Activated CD8-positive, alpha-beta memory T cell treated with anti-CD3 and anti-CD28 coated beads, Interleukin-2, amount 10 ng/mL, durations not matched to agents 7 days and 5 days (primary cell): ENCODE results near the gene ZNF532. TPM values are rescaled to one million over a fixed set of nuclear protein-coding genes. Genes with fewer than 3 reads are reported as not detected.

ENCODE experiments used
- ATAC-seq: fragments of 150-1000 bp; cut with Tn5 transposase; one replicate; pipeline ENCODE4 v1.10.0; 2021; ENCODE audit warnings: moderate library complexity
- CTCF ChIA-PET: fragments of 350-600 bp; sonication (Branson Sonifier 250); formaldehyde crosslinking; loops from one replicate; lab custom pipeline; 2021; ENCODE audit warnings: antibody characterized with exemption; lab: Charles Lee
- DNase-seq: peaks from one replicate; pipeline ENCODE4 v3.0.0-alpha.2; 2020
- H3K27ac Mint-ChIP-seq: one replicate; pipeline ENCODE4 v1.8.0; 2021; ENCODE audit warnings: mild to moderate bottlenecking, mixed read lengths
- H3K27me3 Mint-ChIP-seq: one replicate; pipeline ENCODE4 v1.8.0; 2021; ENCODE audit warnings: mixed read lengths
- H3K36me3 Mint-ChIP-seq: one replicate; pipeline ENCODE4 v1.8.0; 2021; ENCODE audit warnings: mild to moderate bottlenecking, mixed read lengths
- H3K4me1 Mint-ChIP-seq: one replicate; pipeline ENCODE4 v1.8.0; 2021; ENCODE audit warnings: mixed read lengths
- H3K4me3 Mint-ChIP-seq: one replicate; pipeline ENCODE4 v1.8.0; 2021; ENCODE audit warnings: mild to moderate bottlenecking, moderate library complexity, mixed read lengths
- H3K9me3 Mint-ChIP-seq: one replicate; pipeline ENCODE4 v1.8.0; 2022; ENCODE audit warnings: low read depth, mixed read lengths
- total RNA-seq, 2 experiments: library from RNA; stranded (reverse); gene quantifications; one replicate each; pipeline ENCODE4 v1.2.3, GENCODE V29; 2021

ZNF532 gene
- total RNA-seq, 2 experiments from 2014 or later, result 2.4 to 3.5 TPM

- Mint-ChIP-seq H3K4me1 (peaks cover 2% of the 10 kb centered on the region), H3K27ac (no peak overlapping the region), H3K9me3 (no peaks in the 10 kb centered on the region), H3K27me3 (peaks cover 12% of the 10 kb centered on the region), H3K36me3 (no peaks in the 10 kb centered on the region), H3K4me3 (no peak overlapping the region)
- CTCF ChIA-PET, result no interaction called here
- ATAC-seq, result no peak
- DNase-seq, result no peak
Observed at GRCh38 chr18:58960508-58960907, 95.8 kb downstream of the ZNF532 start.

GRCh38 chr18:58960946-58961722, 96.5 kb downstream of the ZNF532 start:
- ATAC-seq (no peak), DNase-seq (no peak)
- CTCF ChIA-PET, result no interaction called here

GRCh38 chr18:58962336-58962735, 97.7 kb downstream of the ZNF532 start:
- ATAC-seq (no peak), DNase-seq (no peak)
- H3K27me3 Mint-ChIP-seq, result peaks cover 12% of the 10 kb centered on the region
- H3K9me3 Mint-ChIP-seq, result no peaks in the 10 kb centered on the region
- no peaks in the 10 kb centered on the region for H3K36me3 Mint-ChIP-seq
- no peak overlapping the region for H3K27ac Mint-ChIP-seq
- H3K4me3 Mint-ChIP-seq, result no peak overlapping the region
- CTCF ChIA-PET, result no interaction called here
- H3K4me1 Mint-ChIP-seq, result peaks cover 2% of the 10 kb centered on the region

More at GRCh38 chr18:58960946-58961722, 96.5 kb downstream of the ZNF532 start:
- Mint-ChIP-seq H3K4me1 (peaks cover 2% of the 10 kb centered on the region), H3K4me3 (no peak overlapping the region), H3K9me3 (no peaks in the 10 kb centered on the region), H3K36me3 (no peaks in the 10 kb centered on the region), H3K27me3 (peaks cover 12% of the 10 kb centered on the region), H3K27ac (no peak overlapping the region)

- CTCF ChIA-PET, result no interaction called here
- Mint-ChIP-seq H3K4me1 (peaks cover 2% of the 10 kb centered on the region), H3K27ac (no peak overlapping the region), H3K27me3 (peaks cover 8% of the 10 kb centered on the region), H3K4me3 (no peak overlapping the region), H3K36me3 (no peaks in the 10 kb centered on the region), H3K9me3 (no peaks in the 10 kb centered on the region)
- DNase-seq (no peak), ATAC-seq (no peak)
Observed at GRCh38 chr18:58965291-58966004, 100.8 kb downstream of the ZNF532 start.

- H3K4me1 Mint-ChIP-seq, result peaks cover 2% of the 10 kb centered on the region
- no peaks in the 10 kb centered on the region for H3K36me3 Mint-ChIP-seq
- ATAC-seq, result no peak
- H3K27ac Mint-ChIP-seq, result no peak overlapping the region
- H3K4me3 Mint-ChIP-seq, result no peak overlapping the region
- CTCF ChIA-PET, result no interaction called here
- H3K9me3 Mint-ChIP-seq, result no peaks in the 10 kb centered on the region
- peaks cover 8% of the 10 kb centered on the region for H3K27me3 Mint-ChIP-seq
- DNase-seq, result no peak
Observed at GRCh38 chr18:58966005-58966677, 101.5 kb downstream of the ZNF532 start.

- no peaks in the 10 kb centered on the region for H3K36me3 Mint-ChIP-seq
- ATAC-seq (no peak), DNase-seq (no peak)
- no peaks in the 10 kb centered on the region for H3K9me3 Mint-ChIP-seq
- no peak overlapping the region for H3K27ac Mint-ChIP-seq
- peaks cover 10% of the 10 kb centered on the region for H3K27me3 Mint-ChIP-seq
- H3K4me3 Mint-ChIP-seq, result no peak overlapping the region
- H3K4me1 Mint-ChIP-seq, result peaks cover 2% of the 10 kb centered on the region
- CTCF ChIA-PET, result no interaction called here
Observed at GRCh38 chr18:58966704-58967103, 102.0 kb downstream of the ZNF532 start.

- CTCF ChIA-PET, result no interaction called here
- Mint-ChIP-seq H3K27ac (no peak overlapping the region), H3K27me3 (peaks cover 13% of the 10 kb centered on the region), H3K4me3 (no peak overlapping the region), H3K9me3 (no peaks in the 10 kb centered on the region), H3K36me3 (no peaks in the 10 kb centered on the region), H3K4me1 (peaks cover 2% of the 10 kb centered on the region)
- DNase-seq, result no peak
- no peak for ATAC-seq
Observed at GRCh38 chr18:58967751-58968254, 103.1 kb downstream of the ZNF532 start.

GRCh38 chr18:58970943-58971790, 106.5 kb downstream of the ZNF532 start:
- Mint-ChIP-seq H3K27ac (no peak overlapping the region), H3K4me1 (no peaks in the 10 kb centered on the region), H3K9me3 (no peaks in the 10 kb centered on the region), H3K36me3 (no peaks in the 10 kb centered on the region), H3K4me3 (no peak overlapping the region), H3K27me3 (peaks cover 23% of the 10 kb centered on the region)
- no peak for ATAC-seq
- CTCF ChIA-PET, result no interaction called here
- no peak for DNase-seq

GRCh38 chr18:58975296-58975695, 110.6 kb downstream of the ZNF532 start:
- no peak overlapping the region for H3K4me3 Mint-ChIP-seq
- CTCF ChIA-PET, result no interaction called here
- no peaks in the 10 kb centered on the region for H3K36me3 Mint-ChIP-seq
- no peak overlapping the region for H3K27ac Mint-ChIP-seq
- no peaks in the 10 kb centered on the region for H3K4me1 Mint-ChIP-seq
- DNase-seq (no peak), ATAC-seq (no peak)
- peaks cover 33% of the 10 kb centered on the region for H3K27me3 Mint-ChIP-seq
- no peaks in the 10 kb centered on the region for H3K9me3 Mint-ChIP-seq

GRCh38 chr18:58975781-58976180, 111.1 kb downstream of the ZNF532 start:
- no peak for DNase-seq
- peaks cover 33% of the 10 kb centered on the region for H3K27me3 Mint-ChIP-seq
- H3K36me3 Mint-ChIP-seq, result no peaks in the 10 kb centered on the region
- no peaks in the 10 kb centered on the region for H3K9me3 Mint-ChIP-seq
- no peak overlapping the region for H3K27ac Mint-ChIP-seq
- CTCF ChIA-PET, result interaction anchor here (0.5 kb wide), 1 partner anchor 332 kb away, joined by 3 read pairs; no protein-coding TSS in a partner anchor
- no peak for ATAC-seq
- H3K4me1 Mint-ChIP-seq, result no peaks in the 10 kb centered on the region
- no peak overlapping the region for H3K4me3 Mint-ChIP-seq

GRCh38 chr18:58977223-58977622, 112.5 kb downstream of the ZNF532 start:
- no peak overlapping the region for H3K27ac Mint-ChIP-seq
- no peak overlapping the region for H3K4me3 Mint-ChIP-seq
- H3K4me1 Mint-ChIP-seq, result no peaks in the 10 kb centered on the region
- CTCF ChIA-PET, result no interaction called here
- H3K9me3 Mint-ChIP-seq, result no peaks in the 10 kb centered on the region
- DNase-seq (no peak), ATAC-seq (no peak)
- no peaks in the 10 kb centered on the region for H3K36me3 Mint-ChIP-seq
- peaks cover 30% of the 10 kb centered on the region for H3K27me3 Mint-ChIP-seq

GRCh38 chr18:58977801-58978200, 113.1 kb downstream of the ZNF532 start:
- Mint-ChIP-seq H3K4me3 (no peak overlapping the region), H3K27me3 (peaks cover 28% of the 10 kb centered on the region), H3K9me3 (no peaks in the 10 kb centered on the region), H3K27ac (no peak overlapping the region), H3K4me1 (no peaks in the 10 kb centered on the region), H3K36me3 (no peaks in the 10 kb centered on the region)
- DNase-seq (no peak), ATAC-seq (no peak)
- CTCF ChIA-PET, result no interaction called here

- CTCF ChIA-PET, result no interaction called here
- DNase-seq, result no peak
- peaks cover 28% of the 10 kb centered on the region for H3K27me3 Mint-ChIP-seq
- H3K4me1 Mint-ChIP-seq, result no peaks in the 10 kb centered on the region
- no peak overlapping the region for H3K27ac Mint-ChIP-seq
- H3K36me3 Mint-ChIP-seq, result no peaks in the 10 kb centered on the region
- H3K4me3 Mint-ChIP-seq, result no peak overlapping the region
- H3K9me3 Mint-ChIP-seq, result no peaks in the 10 kb centered on the region
- ATAC-seq, result no peak
Observed at GRCh38 chr18:58978916-58979315, 114.2 kb downstream of the ZNF532 start.
